ENCODE results near the gene RNU4-1.

RNU4-1 gene

GRCh38 chr12:120290609-120291305, 2.3 kb downstream of the RNU4-1 start:
- TF ChIP-seq CTCF (conservative IDR thresholded peaks at IDR 0.05; ENCODE audit: low read depth, low read length): no peak
- DNase-seq (ENCODE audit: low read depth): no peak

GRCh38 chr12:120287491-120287890, 5.5 kb downstream of the RNU4-1 start:
- DNase-seq (ENCODE audit: low read depth): no peak
- no peak overlapping the region for H3K4me3 ChIP-seq (ENCODE audit: low read depth, low read length)
- no peak for TF ChIP-seq CTCF (conservative IDR thresholded peaks at IDR 0.05; ENCODE audit: low read depth, low read length)

More at GRCh38 chr12:120290609-120291305, 2.3 kb downstream of the RNU4-1 start:
- H3K4me3 ChIP-seq (ENCODE audit: low read depth, low read length): peak overlapping the region; percentile 42

- no peak for DNase-seq (ENCODE audit: low read depth)
- TF ChIP-seq CTCF (conservative IDR thresholded peaks at IDR 0.05; ENCODE audit: low read depth, low read length): no peak
- no peak overlapping the region for H3K4me3 ChIP-seq (ENCODE audit: low read depth, low read length)
These were observed 6.1 kb downstream of the RNU4-1 start for GRCh38 chr12:120286768-120287490.

- DNase-seq (ENCODE audit: low read depth): no peak
- no peak overlapping the region for H3K4me3 ChIP-seq (ENCODE audit: low read depth, low read length)
- no peak for TF ChIP-seq CTCF (conservative IDR thresholded peaks at IDR 0.05; ENCODE audit: low read depth, low read length)
These were observed 8.7 kb downstream of the RNU4-1 start for GRCh38 chr12:120284381-120284780.

- DNase-seq (ENCODE audit: low read depth): no peak
- TF ChIP-seq CTCF (conservative IDR thresholded peaks at IDR 0.05; ENCODE audit: low read depth, low read length): no peak
- no peak overlapping the region for H3K4me3 ChIP-seq (ENCODE audit: low read depth, low read length)
These were observed 9.7 kb downstream of the RNU4-1 start for GRCh38 chr12:120283318-120283717.

- no peak for DNase-seq (ENCODE audit: low read depth)
- no peak for TF ChIP-seq CTCF (conservative IDR thresholded peaks at IDR 0.05; ENCODE audit: low read depth, low read length)
- no peak overlapping the region for H3K4me3 ChIP-seq (ENCODE audit: low read depth, low read length)
These were observed 14.6 kb downstream of the RNU4-1 start for GRCh38 chr12:120278137-120279069.

Measured in choroid plexus epithelial cell (primary cell).